SK-N-SH (cell line): Measurements from ENCODE around the gene PGGHG. TPM values are rescaled to one million over a fixed set of nuclear protein-coding genes. Genes with fewer than 3 reads are reported as not detected.

ENCODE experiments used
- CTCF ChIA-PET: fragments of 300-600, 350-600 bp; formaldehyde crosslinking; extraction: SDS; loops from one replicate; lab custom pipeline; 2021; lab: Yijun Ruan, JAX
- POLR2A ChIA-PET: fragments of 350-600 bp; sonication (Branson Sonifier 250); formaldehyde crosslinking; extraction: SDS; loops from one replicate; lab custom pipeline; 2020; ENCODE audit warnings: antibody characterized with exemption, inconsistent platforms; lab: Yijun Ruan, JAX
- DNase-seq: peaks from one replicate; pipeline ENCODE4 v3.0.0; 2012
- H2AFZ ChIP-seq: fragments of 200-600 bp; sonication (generic); 2 replicates; pipeline ENCODE4 v1.8.1; 2016; ENCODE audit warnings: antibody characterized with exemption, mild to moderate bottlenecking, low read depth
- H3F3A ChIP-seq: fragments of 200-600 bp; sonication (generic); replicated peaks from 2 replicates; pipeline ENCODE3; 2016; ENCODE audit warnings: antibody characterized with exemption, mild to moderate bottlenecking; ENCODE audit not compliant: insufficient read depth
- H3K27ac ChIP-seq, 2 experiments: fragments of 200-500 bp in 1 of 2; fragments of 200-600 bp in 1 of 2; sonication (Bioruptor generic) in 1 of 2; sonication (generic), shearing (Covaris generic) in 1 of 2; 2 replicates each; pipeline versions ENCODE4 v1.5.1 to v1.6.1; 2014 to 2016; ENCODE audit warnings: low read depth in 2 of 2, inconsistent platforms in 1 of 2, low read length in 1 of 2, mild to moderate bottlenecking in 1 of 2, mixed read lengths in 1 of 2
- H3K27me3 ChIP-seq: fragments of 200-600 bp; sonication (generic), shearing (Covaris generic); 2 replicates; pipeline ENCODE4 v1.6.1; 2016; ENCODE audit warnings: mixed run types; ENCODE audit not compliant: insufficient read depth
- H3K36me3 ChIP-seq, 2 experiments: fragments of 200-500 bp in 1 of 2; fragments of 200-600 bp in 1 of 2; sonication (Bioruptor generic) in 1 of 2; sonication (generic) in 1 of 2; replicated peaks in 1 of 2; 2 replicates each; pipeline versions ENCODE3 to v1.5.1; 2014 to 2016; ENCODE audit warnings: low read length in 1 of 2, mild to moderate bottlenecking in 1 of 2; ENCODE audit not compliant: insufficient read depth in 2 of 2, control insufficient read depth in 1 of 2
- H3K4me1 ChIP-seq, 2 experiments: fragments of 200-500 bp in 1 of 2; fragments of 200-600 bp in 1 of 2; sonication (Bioruptor generic) in 1 of 2; sonication (generic), shearing (Covaris generic) in 1 of 2; 2 replicates each; pipeline versions ENCODE4 v1.5.1 to v1.6.1; 2014 to 2016; ENCODE audit warnings: low read depth in 1 of 2, low read length in 1 of 2, mixed run types in 1 of 2; ENCODE audit not compliant: insufficient read depth in 2 of 2, control insufficient read depth in 1 of 2
- H3K4me2 ChIP-seq: fragments of 200-600 bp; sonication (generic), shearing (Covaris generic); 2 replicates; pipeline ENCODE4 v1.6.1; 2017; ENCODE audit warnings: mixed run types
- H3K4me3 ChIP-seq, 2 experiments: fragments of 200-500 bp in 1 of 2; fragments of 200-600 bp in 1 of 2; sonication (Bioruptor generic) in 1 of 2; sonication (generic), shearing (Covaris generic) in 1 of 2; 2 replicates each; pipeline versions ENCODE4 v1.5.1 to v1.8.1; 2014 to 2016; ENCODE audit warnings: low read depth in 2 of 2, inconsistent platforms in 1 of 2, low read length in 1 of 2, mild to moderate bottlenecking in 1 of 2, mixed read lengths in 1 of 2, moderate library complexity in 1 of 2
- H3K79me2 ChIP-seq: fragments of 200-600 bp; sonication (generic); 2 replicates; pipeline ENCODE4 v1.8.1; 2017; ENCODE audit warnings: mild to moderate bottlenecking; ENCODE audit not compliant: insufficient read depth
- H3K9ac ChIP-seq: fragments of 200-600 bp; sonication (generic); 2 replicates; pipeline ENCODE4 v1.6.1; 2017; ENCODE audit warnings: mixed run types
- H3K9me2 ChIP-seq: fragments of 200-600 bp; sonication (generic); 2 replicates; pipeline ENCODE4 v1.6.1; 2017; ENCODE audit warnings: mixed run types
- H3K9me3 ChIP-seq: fragments of 200-600 bp; sonication (generic); 2 replicates; pipeline ENCODE4 v1.6.1; 2017; ENCODE audit warnings: mixed run types, mild to moderate bottlenecking, moderate library complexity
- H4K20me1 ChIP-seq: fragments of 200-600 bp; sonication (generic); 2 replicates; pipeline ENCODE4 v1.6.1; 2017; ENCODE audit warnings: mild to moderate bottlenecking, mixed run types; ENCODE audit not compliant: insufficient read depth
- ELF1 ChIP-seq: IDR thresholded peaks from 2 replicates; pipeline ENCODE4 v1.4.0; 2012
- EP300 ChIP-seq, 2 experiments: IDR thresholded peaks; 2 replicates each; pipeline versions ENCODE4 v1.4.0 to v1.6.1; 2012; ENCODE audit warnings: borderline replicate concordance in 1 of 2, low read depth in 1 of 2, low read length in 1 of 2
- EZH2phosphoT487 ChIP-seq: fragments of 200-600 bp; sonication (generic); IDR thresholded peaks from 2 replicates; pipeline ENCODE4 v1.6.1; 2017; ENCODE audit warnings: low read depth, mixed run types, mild to moderate bottlenecking, antibody characterized with exemption, moderate library complexity, borderline replicate concordance
- GATA2 ChIP-seq: sonication (generic); formaldehyde crosslinking; IDR thresholded peaks from 2 replicates; pipeline ENCODE4 v1.5.0; 2020; ENCODE audit warnings: mild to moderate bottlenecking, missing genetic modification reagents
- MXI1 ChIP-seq: IDR thresholded peaks from 2 replicates; pipeline ENCODE4 v1.6.1; 2012; ENCODE audit warnings: mild to moderate bottlenecking, low read depth, low read length, improper control_type of control experiment
- POLR2AphosphoS5 ChIP-seq: IDR thresholded peaks from 2 replicates; pipeline ENCODE4 v1.6.1; 2012; ENCODE audit warnings: low read depth, low read length
- RAD21 ChIP-seq: IDR thresholded peaks from 2 replicates; pipeline ENCODE4 v1.6.1; 2012; ENCODE audit warnings: mild to moderate bottlenecking, low read length
- RXRA ChIP-seq: IDR thresholded peaks from 2 replicates; pipeline ENCODE4 v1.4.0; 2012; ENCODE audit warnings: low read depth, mild to moderate bottlenecking, borderline replicate concordance
- SIN3A ChIP-seq: IDR thresholded peaks from 2 replicates; pipeline ENCODE4 v1.6.1; 2012; ENCODE audit warnings: low read depth, mild to moderate bottlenecking, low read length, moderate library complexity, borderline replicate concordance
- TCF12 ChIP-seq: IDR thresholded peaks from 2 replicates; pipeline ENCODE4 v1.4.0; 2012
- YY1 ChIP-seq: IDR thresholded peaks from 2 replicates; pipeline ENCODE4 v1.4.0; 2012; ENCODE audit warnings: low read depth, mild to moderate bottlenecking
- WGBS: methylation state at CpG from one replicate; pipeline ENCODE4 v1.1.6; 2017; ENCODE audit warnings: low lambda C conversion rate; 5-methylcytosine and 5-hydroxymethylcytosine counted together
- polyA plus RNA-seq, 3 experiments: library from polyadenylated mRNA; depleted of rRNA; stranded (reverse); fragments of >200 nt; gene quantifications; 2 replicates each; pipeline ENCODE4 v1.2.3, GENCODE V29; 2012
- TF ChIP-seq, protein P1 (sequence below): fragments of 150-350 bp; IDR thresholded peaks from 2 replicates; pipeline ENCODE4 v1.6.1; 2016; ENCODE audit warnings: mild to moderate bottlenecking, low read depth, low read length
- TF ChIP-seq, protein P2 (sequence below): fragments of 150-350 bp; IDR thresholded peaks from 2 replicates; pipeline ENCODE4 v1.6.1; 2017; ENCODE audit warnings: antibody characterized with exemption, low read length, low read depth, borderline replicate concordance
- TF ChIP-seq, protein P3 (sequence below): IDR thresholded peaks from 2 replicates; pipeline ENCODE4 v1.6.1; 2012; ENCODE audit warnings: mild to moderate bottlenecking, low read depth, low read length, moderate library complexity
- TF ChIP-seq, protein P4 (sequence below): IDR thresholded peaks from 2 replicates; pipeline ENCODE4; 2012
- TF ChIP-seq, protein P5 (sequence below): fragments of 200-600 bp; sonication (generic); IDR thresholded peaks from 2 replicates; pipeline ENCODE4 v1.6.1; 2017; ENCODE audit warnings: antibody characterized with exemption, mild to moderate bottlenecking, moderate library complexity

The PGGHG gene
- polyA plus RNA-seq, 1 of the 3 experiments (the other 2 are of a cell fraction) = 19.9 TPM

DNA sequence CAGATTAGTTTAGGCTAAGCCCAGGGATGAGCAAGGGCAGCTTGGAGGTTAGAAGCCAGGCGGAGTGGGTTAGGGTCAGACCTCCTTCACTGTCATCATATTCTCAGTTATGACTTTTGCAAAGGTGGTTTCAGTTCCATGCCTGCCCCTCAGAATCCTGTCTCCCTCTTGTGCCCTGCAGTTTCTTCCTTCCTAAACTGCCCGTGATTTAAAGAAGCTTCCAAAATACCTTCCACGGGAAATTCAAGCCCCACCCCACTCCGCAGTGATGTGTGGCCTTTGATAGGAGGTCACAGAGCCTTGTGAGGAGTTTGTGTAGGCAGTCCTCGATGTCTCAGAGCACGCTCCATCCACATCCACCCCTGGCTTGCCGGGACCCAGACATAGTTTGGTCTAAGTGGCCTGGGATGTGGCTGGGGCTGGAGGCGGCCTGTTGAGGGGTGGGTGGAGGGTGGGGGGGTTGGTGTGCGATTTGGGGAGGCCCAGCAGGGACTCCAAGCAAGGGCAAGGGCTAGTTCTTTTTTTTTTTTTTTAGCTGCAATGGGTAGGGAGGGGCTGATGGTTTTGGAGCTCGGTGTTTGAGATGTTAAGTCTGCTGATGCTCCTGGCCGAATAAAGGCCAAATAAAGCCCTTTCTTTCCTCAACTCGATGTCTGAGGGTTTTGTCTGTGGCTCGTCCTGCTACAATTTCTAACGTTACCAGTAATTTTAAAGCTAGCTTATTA lies 23.3 kb downstream of the PGGHG start:
- ChIA-PET POLR2A (no interaction called here), CTCF (interaction anchor here (1.1 kb wide), 1 partner anchor 11 kb away, joined by 4 read pairs; no protein-coding TSS in a partner anchor)
- no peak overlapping the region for H3K4me3 ChIP-seq
- peaks cover 0 to 3% of the 10 kb centered on the region in 2 experiments for H3K36me3 ChIP-seq
- H3K9me2 ChIP-seq = no peaks in the 10 kb centered on the region
- H3K27me3 ChIP-seq = no peaks in the 10 kb centered on the region
- 90% methylated on average over 14 of the region's 14 CpGs for WGBS
- no peak overlapping the region for H3K27ac ChIP-seq
- H2AFZ ChIP-seq = no peak overlapping the region
- peaks cover 5 to 15% of the 10 kb centered on the region in 2 experiments; a peak in 2 of 4 replicates for H3K4me1 ChIP-seq
- no peaks in the 10 kb centered on the region for H4K20me1 ChIP-seq
- no peak overlapping the region for H3K9ac ChIP-seq
- TF ChIP-seq EP300 (IDR thresholded peaks at IDR 0.05; ENCODE audit: borderline replicate concordance in 1 of 2, low read depth in 1 of 2, low read length in 1 of 2) (no peak), POLR2AphosphoS5 (no peak), SIN3A (no peak), YY1 (no peak), TCF12 (no peak), EZH2phosphoT487 (no peak), ELF1 (no peak), MXI1 (no peak), RAD21 (no peak), GATA2 (no peak), RXRA (no peak)
- TF ChIP-seq, protein P1, sequence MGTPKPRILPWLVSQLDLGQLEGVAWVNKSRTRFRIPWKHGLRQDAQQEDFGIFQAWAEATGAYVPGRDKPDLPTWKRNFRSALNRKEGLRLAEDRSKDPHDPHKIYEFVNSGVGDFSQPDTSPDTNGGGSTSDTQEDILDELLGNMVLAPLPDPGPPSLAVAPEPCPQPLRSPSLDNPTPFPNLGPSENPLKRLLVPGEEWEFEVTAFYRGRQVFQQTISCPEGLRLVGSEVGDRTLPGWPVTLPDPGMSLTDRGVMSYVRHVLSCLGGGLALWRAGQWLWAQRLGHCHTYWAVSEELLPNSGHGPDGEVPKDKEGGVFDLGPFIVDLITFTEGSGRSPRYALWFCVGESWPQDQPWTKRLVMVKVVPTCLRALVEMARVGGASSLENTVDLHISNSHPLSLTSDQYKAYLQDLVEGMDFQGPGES = no peak
- TF ChIP-seq, protein P2, sequence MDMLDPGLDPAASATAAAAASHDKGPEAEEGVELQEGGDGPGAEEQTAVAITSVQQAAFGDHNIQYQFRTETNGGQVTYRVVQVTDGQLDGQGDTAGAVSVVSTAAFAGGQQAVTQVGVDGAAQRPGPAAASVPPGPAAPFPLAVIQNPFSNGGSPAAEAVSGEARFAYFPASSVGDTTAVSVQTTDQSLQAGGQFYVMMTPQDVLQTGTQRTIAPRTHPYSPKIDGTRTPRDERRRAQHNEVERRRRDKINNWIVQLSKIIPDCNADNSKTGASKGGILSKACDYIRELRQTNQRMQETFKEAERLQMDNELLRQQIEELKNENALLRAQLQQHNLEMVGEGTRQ = no peak
- TF ChIP-seq, protein P3, sequence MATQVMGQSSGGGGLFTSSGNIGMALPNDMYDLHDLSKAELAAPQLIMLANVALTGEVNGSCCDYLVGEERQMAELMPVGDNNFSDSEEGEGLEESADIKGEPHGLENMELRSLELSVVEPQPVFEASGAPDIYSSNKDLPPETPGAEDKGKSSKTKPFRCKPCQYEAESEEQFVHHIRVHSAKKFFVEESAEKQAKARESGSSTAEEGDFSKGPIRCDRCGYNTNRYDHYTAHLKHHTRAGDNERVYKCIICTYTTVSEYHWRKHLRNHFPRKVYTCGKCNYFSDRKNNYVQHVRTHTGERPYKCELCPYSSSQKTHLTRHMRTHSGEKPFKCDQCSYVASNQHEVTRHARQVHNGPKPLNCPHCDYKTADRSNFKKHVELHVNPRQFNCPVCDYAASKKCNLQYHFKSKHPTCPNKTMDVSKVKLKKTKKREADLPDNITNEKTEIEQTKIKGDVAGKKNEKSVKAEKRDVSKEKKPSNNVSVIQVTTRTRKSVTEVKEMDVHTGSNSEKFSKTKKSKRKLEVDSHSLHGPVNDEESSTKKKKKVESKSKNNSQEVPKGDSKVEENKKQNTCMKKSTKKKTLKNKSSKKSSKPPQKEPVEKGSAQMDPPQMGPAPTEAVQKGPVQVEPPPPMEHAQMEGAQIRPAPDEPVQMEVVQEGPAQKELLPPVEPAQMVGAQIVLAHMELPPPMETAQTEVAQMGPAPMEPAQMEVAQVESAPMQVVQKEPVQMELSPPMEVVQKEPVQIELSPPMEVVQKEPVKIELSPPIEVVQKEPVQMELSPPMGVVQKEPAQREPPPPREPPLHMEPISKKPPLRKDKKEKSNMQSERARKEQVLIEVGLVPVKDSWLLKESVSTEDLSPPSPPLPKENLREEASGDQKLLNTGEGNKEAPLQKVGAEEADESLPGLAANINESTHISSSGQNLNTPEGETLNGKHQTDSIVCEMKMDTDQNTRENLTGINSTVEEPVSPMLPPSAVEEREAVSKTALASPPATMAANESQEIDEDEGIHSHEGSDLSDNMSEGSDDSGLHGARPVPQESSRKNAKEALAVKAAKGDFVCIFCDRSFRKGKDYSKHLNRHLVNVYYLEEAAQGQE = no peak
- TF ChIP-seq, protein P4, sequence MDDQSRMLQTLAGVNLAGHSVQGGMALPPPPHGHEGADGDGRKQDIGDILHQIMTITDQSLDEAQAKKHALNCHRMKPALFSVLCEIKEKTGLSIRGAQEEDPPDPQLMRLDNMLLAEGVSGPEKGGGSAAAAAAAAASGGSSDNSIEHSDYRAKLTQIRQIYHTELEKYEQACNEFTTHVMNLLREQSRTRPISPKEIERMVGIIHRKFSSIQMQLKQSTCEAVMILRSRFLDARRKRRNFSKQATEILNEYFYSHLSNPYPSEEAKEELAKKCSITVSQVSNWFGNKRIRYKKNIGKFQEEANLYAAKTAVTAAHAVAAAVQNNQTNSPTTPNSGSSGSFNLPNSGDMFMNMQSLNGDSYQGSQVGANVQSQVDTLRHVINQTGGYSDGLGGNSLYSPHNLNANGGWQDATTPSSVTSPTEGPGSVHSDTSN = no peak
- TF ChIP-seq, protein P5, sequence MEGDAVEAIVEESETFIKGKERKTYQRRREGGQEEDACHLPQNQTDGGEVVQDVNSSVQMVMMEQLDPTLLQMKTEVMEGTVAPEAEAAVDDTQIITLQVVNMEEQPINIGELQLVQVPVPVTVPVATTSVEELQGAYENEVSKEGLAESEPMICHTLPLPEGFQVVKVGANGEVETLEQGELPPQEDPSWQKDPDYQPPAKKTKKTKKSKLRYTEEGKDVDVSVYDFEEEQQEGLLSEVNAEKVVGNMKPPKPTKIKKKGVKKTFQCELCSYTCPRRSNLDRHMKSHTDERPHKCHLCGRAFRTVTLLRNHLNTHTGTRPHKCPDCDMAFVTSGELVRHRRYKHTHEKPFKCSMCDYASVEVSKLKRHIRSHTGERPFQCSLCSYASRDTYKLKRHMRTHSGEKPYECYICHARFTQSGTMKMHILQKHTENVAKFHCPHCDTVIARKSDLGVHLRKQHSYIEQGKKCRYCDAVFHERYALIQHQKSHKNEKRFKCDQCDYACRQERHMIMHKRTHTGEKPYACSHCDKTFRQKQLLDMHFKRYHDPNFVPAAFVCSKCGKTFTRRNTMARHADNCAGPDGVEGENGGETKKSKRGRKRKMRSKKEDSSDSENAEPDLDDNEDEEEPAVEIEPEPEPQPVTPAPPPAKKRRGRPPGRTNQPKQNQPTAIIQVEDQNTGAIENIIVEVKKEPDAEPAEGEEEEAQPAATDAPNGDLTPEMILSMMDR = no peak
- no peak for DNase-seq
- peaks cover 13% of the 10 kb centered on the region for H3F3A ChIP-seq
- H3K4me2 ChIP-seq = 0 out of 2 replicates have a peak overlapping the region, but pooled peaks have one; percentile 52
- no peaks in the 10 kb centered on the region for H3K9me3 ChIP-seq
- peaks cover 11% of the 10 kb centered on the region; the same call in 1 of the 2 replicates for H3K79me2 ChIP-seq
